GM18499 (cell line): ENCODE data around the gene MAMLD1.

ENCODE experiments used
- ATAC-seq: cut with Tn5 transposase; IDR thresholded peaks from one replicate; pipeline ENCODE4 v1.9.1; 2021; ENCODE audit warnings: moderate number of reproducible peaks; ENCODE audit not compliant: insufficient read depth, unreplicated experiment

Gene MAMLD1

DNA sequence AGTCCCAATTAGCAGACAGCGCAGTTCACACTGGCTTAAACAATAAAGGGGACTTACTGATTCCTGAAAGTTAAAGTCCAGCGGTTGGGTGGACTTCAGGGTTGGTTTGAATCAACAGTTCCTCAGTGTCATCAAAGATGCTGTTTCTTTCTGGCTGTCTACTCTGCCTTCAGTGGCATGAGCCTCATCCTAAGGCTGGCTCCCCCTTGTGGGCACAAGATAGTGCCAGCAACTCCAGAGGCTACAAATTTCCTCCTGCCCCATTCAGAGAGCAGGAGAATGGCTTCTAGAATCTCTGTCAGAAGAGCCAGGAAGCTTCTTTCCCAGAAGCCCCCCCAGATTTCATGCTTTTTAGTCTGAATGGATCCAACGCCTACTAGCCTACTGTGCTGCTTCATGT, 122.9 kb downstream of the MAMLD1 start:
- ATAC-seq: no peak

- no peak for ATAC-seq
Observed at GRCh38 chrX:150487369-150488094, 124.4 kb downstream of the MAMLD1 start.

- ATAC-seq: no peak
Observed at GRCh38 chrX:150489359-150490015, 126.4 kb downstream of the MAMLD1 start.

DNA sequence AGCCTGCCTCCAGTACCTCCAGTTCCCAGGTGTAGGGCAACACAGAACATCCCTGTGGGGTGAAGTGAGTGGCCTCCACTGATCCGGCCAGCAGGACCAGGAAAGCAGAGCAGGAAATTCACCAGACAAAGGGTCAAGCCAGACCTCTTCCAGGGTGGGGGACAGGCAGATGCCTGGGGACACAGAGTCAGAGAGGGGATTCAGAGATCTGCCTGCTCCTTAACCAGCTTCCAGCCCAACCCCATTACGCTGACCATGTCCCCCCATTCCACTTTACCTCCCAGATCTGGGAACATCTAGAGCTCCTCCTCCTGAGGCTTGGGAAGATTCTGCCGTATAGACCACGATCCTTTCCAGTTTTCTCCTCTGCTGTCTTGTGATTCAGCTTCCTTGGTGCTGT, 132.4 kb downstream of the MAMLD1 start:
- no peak for ATAC-seq

GRCh38 chrX:150499240-150499639, 136.1 kb downstream of the MAMLD1 start:
- ATAC-seq: no peak

- no peak for ATAC-seq
Observed at GRCh38 chrX:150502091-150502490, 139.0 kb downstream of the MAMLD1 start.

GRCh38 chrX:150502979-150503897, 140.1 kb downstream of the MAMLD1 start:
- no peak for ATAC-seq

GRCh38 chrX:150503898-150504219, 140.7 kb downstream of the MAMLD1 start:
- ATAC-seq: no peak

- no peak for ATAC-seq
Observed at GRCh38 chrX:150504397-150505182, 141.5 kb downstream of the MAMLD1 start.

DNA sequence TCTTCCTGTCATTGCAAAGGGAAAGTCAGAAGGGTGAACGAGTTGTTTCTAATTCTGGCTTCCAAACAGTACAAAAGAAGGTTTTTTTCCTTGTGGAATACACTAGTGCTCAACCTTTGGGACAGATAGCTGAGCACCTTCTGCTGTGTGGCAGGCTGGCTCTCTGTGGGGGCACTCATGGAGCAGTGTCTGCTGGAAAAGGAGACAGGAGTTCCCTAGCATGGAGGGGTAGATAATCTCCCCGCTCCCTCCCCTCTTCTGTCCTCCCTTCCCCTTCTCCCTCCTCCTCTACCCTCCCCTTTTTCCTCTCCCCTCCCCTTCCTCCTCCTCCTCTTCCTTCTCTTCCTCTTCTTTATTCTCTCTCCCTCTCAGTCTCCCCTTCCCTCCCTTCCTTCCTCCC, 142.9 kb downstream of the MAMLD1 start:
- no peak for ATAC-seq

DNA sequence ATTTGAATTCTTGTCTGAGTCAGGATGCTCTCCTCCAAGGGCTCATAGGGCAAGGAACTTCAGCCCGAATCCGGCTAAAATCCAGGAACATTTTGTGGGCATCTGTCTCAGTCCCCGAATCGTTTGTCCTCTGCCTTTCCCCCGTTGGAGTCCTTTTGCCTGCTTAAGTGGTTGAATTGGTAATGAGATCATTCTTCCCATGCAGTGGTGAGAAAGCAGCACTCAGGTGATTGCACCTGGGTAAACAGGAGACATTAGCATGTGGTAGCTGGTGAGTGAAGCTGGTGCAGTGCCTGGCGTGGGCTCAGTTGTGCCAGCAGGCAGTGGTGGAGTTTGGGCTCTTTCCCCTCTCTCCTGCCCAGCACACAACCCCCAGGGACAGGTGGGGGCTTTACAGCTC, 143.4 kb downstream of the MAMLD1 start:
- ATAC-seq: no peak

GRCh38 chrX:150507251-150507856, 144.2 kb downstream of the MAMLD1 start:
- no peak for ATAC-seq

GRCh38 chrX:150508018-150508417, 144.9 kb downstream of the MAMLD1 start:
- no peak for ATAC-seq

DNA sequence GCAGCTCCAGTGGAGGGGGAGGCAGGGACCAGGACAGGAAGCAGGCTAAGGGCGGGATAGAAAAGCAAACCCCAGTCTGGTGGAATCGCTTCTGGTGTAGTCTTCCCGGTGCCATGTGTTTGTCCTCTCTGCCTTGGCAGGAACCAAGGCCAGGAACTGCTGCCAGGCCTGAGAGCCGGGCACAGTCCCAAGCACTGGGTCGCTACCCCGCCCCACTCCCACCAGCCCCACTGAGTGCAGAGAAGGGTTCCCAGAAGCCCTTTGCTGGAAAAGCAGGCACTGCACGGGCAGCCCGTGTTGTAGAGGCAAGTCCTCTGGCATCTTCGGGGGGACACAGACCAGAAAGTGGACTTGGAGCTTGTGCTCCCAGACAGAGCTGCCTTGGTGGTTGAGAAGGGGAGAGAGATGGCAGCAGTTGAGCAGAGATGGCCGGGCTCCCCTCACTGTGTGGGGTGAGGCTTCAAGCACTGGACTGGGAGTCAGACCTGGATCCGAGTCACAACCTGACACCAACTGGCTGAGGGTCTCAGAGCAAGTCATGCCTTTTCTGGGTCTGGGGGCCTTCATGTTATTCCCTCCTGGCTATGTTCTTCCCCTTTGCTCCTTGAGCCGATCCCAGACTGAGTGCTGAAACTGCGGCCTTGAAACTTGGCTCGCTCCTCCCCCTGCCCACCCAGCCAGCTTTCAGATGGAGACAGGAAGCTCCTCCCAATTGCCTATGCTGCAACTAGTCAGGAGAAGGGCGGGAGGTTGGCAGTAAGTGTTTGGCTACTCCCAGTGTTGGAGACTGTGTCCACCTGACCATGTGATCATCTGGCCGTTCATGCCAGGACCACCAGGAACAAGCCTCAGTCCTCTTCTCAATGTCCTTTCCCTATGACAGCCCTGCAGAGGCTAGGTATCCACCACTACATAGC, 145.6 kb downstream of the MAMLD1 start:
- no peak for ATAC-seq

DNA sequence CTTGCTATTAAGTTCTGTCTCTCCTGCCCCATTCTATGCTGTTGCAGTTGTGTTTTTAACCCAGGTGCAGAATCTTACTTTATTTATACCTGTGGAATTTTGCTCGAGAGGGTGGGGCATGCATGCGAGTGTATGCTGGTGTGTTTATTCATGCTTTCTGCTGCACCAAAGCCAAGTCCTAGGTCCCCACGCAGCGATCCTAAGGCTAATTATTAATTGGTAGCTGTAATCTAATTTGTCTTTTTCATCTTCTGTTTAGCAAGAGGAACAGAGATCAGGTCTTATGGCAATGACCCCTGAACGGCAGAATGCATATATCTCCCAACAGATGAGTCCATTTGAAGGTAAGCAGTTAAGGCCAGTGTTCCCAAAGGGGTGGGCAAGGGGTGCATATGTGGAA, 146.6 kb downstream of the MAMLD1 start:
- no peak for ATAC-seq

- no peak for ATAC-seq
Observed at GRCh38 chrX:150512461-150512901, 149.4 kb downstream of the MAMLD1 start.

DNA sequence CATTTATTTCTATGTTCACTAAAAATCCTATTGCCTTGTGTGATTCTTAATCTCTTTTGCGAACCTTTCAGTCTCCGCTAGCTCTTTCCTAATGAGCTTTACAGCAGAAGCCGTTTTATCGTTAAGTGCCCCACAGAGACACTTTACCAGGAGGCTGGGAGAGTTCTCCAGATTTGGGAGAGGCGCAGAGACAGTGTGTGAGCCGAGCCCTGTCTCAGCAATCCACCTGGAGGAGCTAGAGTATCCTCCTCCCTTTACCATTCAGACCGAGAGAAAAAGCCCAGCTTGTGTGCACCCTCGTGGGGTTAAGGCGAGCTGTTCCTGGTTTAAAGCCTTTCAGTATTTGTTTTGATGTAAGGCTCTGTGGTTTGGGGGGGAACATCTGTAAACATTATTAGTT, 150.4 kb downstream of the MAMLD1 start:
- no peak for ATAC-seq

DNA sequence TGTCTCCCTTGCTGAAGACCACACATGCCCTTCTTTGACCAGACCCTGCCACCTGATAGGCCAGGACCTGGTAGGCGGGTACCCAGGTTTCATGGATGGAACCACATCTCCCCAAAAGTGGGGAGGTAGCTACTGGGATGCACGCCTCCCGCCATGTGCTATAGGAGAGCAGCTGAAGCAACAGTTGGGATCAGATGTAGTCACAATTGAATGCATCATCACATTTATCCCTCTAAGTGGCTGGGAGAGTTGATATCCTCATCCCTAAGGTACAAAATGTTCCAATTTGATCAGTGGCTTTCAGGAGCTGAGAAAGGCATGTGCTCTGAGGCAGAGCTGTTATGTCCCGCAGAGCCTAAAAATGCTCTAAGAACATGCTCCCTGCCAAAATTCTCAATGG, 151.3 kb downstream of the MAMLD1 start:
- ATAC-seq: no peak

- no peak for ATAC-seq
Observed at GRCh38 chrX:150515801-150516200, 152.7 kb downstream of the MAMLD1 start.
